ENCODE results near the gene OPCML. TPM values are rescaled to one million over a fixed set of nuclear protein-coding genes. Genes with fewer than 3 reads are reported as not detected.

Gene OPCML
- total and polyA plus RNA-seq, 2 experiments from 2014 or later, result 1.2 to 4.4 TPM

- TF ChIP-seq EZH2 (IDR thresholded peaks at IDR 0.05; ENCODE audit: low read depth, unreplicated experiment), result no peak
- no peak for TF ChIP-seq CTCF (conservative IDR thresholded peaks at IDR 0.05; ENCODE audit: low read depth in 2 of 2)
These were observed 1087.4 kb downstream of the OPCML start (continued) for GRCh38 chr11:132444911-132445310.

GRCh38 chr11:132439711-132440255 is 1092.5 kb downstream of the OPCML start:
- no peaks in the 10 kb centered on the region for H3K4me1 Mint-ChIP-seq
- TF ChIP-seq ZNF331 (CRISPR knock-in tag; IDR thresholded peaks at IDR 0.05; ENCODE audit: low read depth) (no peak), ZNF114 (CRISPR knock-in tag; IDR thresholded peaks at IDR 0.05) (no peak), CTCF (conservative IDR thresholded peaks at IDR 0.05; ENCODE audit: low read depth in 2 of 2) (no peak), NANOG (IDR thresholded peaks at IDR 0.05; ENCODE audit: borderline replicate concordance) (no peak), CREB1 (CRISPR knock-in tag; IDR thresholded peaks at IDR 0.05; ENCODE audit: low read depth) (no peak), EZH2phosphoT487 (IDR thresholded peaks at IDR 0.05; ENCODE audit: unreplicated experiment) (no peak), REST (IDR thresholded peaks at IDR 0.05; ENCODE audit: unreplicated experiment) (no peak), STAT1 (IDR thresholded peaks at IDR 0.05; ENCODE audit: unreplicated experiment) (no peak), POLR2AphosphoS5 (IDR thresholded peaks at IDR 0.05; ENCODE audit: low read depth) (no peak), JUNB (IDR thresholded peaks at IDR 0.05; ENCODE audit: unreplicated experiment) (no peak), EZH2 (IDR thresholded peaks at IDR 0.05; ENCODE audit: low read depth, unreplicated experiment) (no peak)

More at GRCh38 chr11:132439711-132440255, 1092.5 kb downstream of the OPCML start:
- Histone ChIP-seq H3K4me1 (ENCODE audit: insufficient read depth) (no peaks in the 10 kb centered on the region), H3K27ac (ENCODE audit: low read depth) (no peak overlapping the region), H3K36me3 (ENCODE audit: insufficient read depth) (no peaks in the 10 kb centered on the region), H3K27me3 (ENCODE audit: insufficient read depth) (no peaks in the 10 kb centered on the region), H3K4me2 (no peak overlapping the region), H3K9me2 (ENCODE audit: insufficient read depth) (peaks cover 15% of the 10 kb centered on the region), H2AFZ (no peak overlapping the region), H4K20me1 (replicated peaks; ENCODE audit: insufficient read depth) (no peaks in the 10 kb centered on the region), H3F3A (replicated peaks; ENCODE audit: low read depth) (no peaks in the 10 kb centered on the region), H3K4me3 (no peak overlapping the region), H3K79me2 (replicated peaks; ENCODE audit: insufficient read depth) (no peaks in the 10 kb centered on the region)
- H3K4me3 Mint-ChIP-seq, result no peak overlapping the region
- no peaks in the 10 kb centered on the region for H3K9me3 Mint-ChIP-seq
- DNase-seq (ENCODE audit: low spot score), result no peak
- ATAC-seq, result no peak
- peaks cover 2% of the 10 kb centered on the region for H3K27me3 Mint-ChIP-seq (ENCODE audit: insufficient read depth, low read depth, poor library complexity)
- H3K36me3 Mint-ChIP-seq (ENCODE audit: low read depth), result no peaks in the 10 kb centered on the region
- H3K27ac Mint-ChIP-seq, result no peak overlapping the region

Measured in GM23338 (cell line).